ENCODE data around the gene SLC24A5.

Gene SLC24A5

DNA sequence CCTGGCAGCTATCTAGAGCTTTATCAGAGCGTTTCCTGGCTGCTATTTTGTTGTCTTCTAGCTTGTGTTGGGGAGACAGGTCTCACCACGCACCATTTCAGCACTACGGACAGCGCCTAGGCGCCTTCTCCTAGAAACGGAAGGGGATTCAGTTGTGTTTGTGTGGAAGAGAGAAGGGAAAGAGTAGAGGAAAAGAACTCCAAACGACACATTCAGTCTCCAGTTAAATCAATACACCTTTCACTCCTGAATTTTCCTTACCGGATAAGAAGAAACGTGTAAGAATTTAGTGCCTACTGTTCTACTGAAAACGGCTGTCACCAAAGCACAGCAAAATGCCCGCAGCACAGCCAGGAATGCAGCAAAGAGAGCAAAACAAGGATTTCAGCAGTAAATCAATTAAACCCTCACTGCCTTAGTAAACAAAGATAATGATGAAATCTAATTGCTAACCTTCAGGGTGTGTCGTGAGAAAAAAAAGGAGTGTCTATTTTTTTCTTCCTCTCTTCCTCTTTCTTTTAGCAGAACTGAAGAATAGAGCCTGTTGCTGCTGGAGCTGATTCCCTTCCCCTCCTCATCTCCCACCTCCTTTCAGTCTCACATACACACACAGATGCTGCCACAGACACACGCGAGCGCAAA is 70.3 kb downstream of the SLC24A5 start:
- no peak for DNase-seq (ENCODE audit: low read depth)

DNA sequence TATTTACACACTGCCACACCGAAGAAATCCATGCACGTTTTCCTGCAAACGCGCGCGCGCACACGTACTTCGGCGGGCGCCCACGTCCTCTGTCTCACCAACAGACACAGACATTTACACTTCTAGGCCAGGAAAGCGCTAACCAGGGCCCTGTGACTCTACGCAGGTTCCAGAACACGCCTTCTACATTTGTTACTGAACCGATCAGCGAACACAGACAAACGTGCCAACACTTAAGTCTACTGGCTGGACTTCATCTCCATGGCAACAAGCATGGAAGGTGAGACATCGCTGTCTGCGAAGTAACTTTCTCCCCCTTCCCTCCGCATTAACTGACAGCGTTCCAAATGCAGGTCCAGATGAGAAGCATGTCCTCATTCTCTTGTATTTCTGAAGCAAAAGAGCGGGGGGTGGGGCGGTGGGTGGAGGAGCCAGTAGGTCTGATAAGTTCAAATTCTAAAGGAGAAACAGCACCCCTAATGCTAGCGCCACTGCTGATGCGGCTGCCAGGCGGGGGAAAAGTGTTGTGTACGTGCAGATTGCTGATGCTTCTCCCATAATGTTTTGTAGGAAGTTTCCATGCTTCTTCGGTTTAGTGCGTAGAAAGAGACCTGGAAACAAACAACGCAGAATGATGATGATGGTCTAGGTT is 70.9 kb downstream of the SLC24A5 start, which contains the start of gene CTXN2:
CTXN2 (plus strand) TSS at position 92 of the 652 bp plus-strand sequence. CDS start 9,636 bp downstream, outside the sequence.
- no peak for DNase-seq (ENCODE audit: low read depth)
